OCI-LY3 (cell line): Measurements from ENCODE around the gene CSNK2A2.

ENCODE experiments used
- H2AFZ ChIP-seq: fragments of 200-600, 300-600 bp; shearing (Covaris generic); 2 replicates; pipeline ENCODE4 v1.6.0; 2014; ENCODE audit warnings: antibody characterized with exemption, low read depth, low read length
- H3K27ac ChIP-seq: fragments of 200-600, 300-600 bp; sonication (generic); 2 replicates; pipeline ENCODE4 v1.5.1; 2014; ENCODE audit warnings: mild to moderate bottlenecking, low read length, moderate library complexity, mixed read lengths
- H3K27me3 ChIP-seq: fragments of 200-600, 300-600 bp; sonication (generic); 2 replicates; pipeline ENCODE4 v1.6.1; 2014; ENCODE audit warnings: low read depth, low read length, mixed read lengths
- H3K36me3 ChIP-seq: fragments of 200-600, 300-600 bp; sonication (generic); replicated peaks from 2 replicates; pipeline ENCODE3; 2014; ENCODE audit warnings: low read depth, low read length, mixed read lengths
- H3K4me1 ChIP-seq: fragments of 300-600, 200-600 bp; sonication (generic); 2 replicates; pipeline ENCODE4 v1.6.1; 2014; ENCODE audit warnings: low read length, mixed read lengths
- H3K4me2 ChIP-seq: fragments of 200-600, 300-600 bp; sonication (generic); 2 replicates; pipeline ENCODE4 v1.6.1; 2014; ENCODE audit warnings: low read length, mixed read lengths
- H3K4me3 ChIP-seq: fragments of 300-600, 200-600 bp; sonication (generic); 2 replicates; pipeline ENCODE4 v1.5.1; 2014; ENCODE audit warnings: antibody characterized with exemption, mild to moderate bottlenecking, low read length, moderate library complexity
- H3K79me2 ChIP-seq: fragments of 300-600, 200-600 bp; shearing (Covaris generic); 2 replicates; pipeline ENCODE4 v1.6.1; 2014; ENCODE audit warnings: mild to moderate bottlenecking, low read length, mixed read lengths
- H3K9ac ChIP-seq: fragments of 300-600, 200-600 bp; shearing (Covaris generic); 2 replicates; pipeline ENCODE4 v1.6.0; 2014; ENCODE audit warnings: mild to moderate bottlenecking, low read length, moderate library complexity
- H3K9me3 ChIP-seq: fragments of 200-600, 300-600 bp; shearing (Covaris generic); 2 replicates; pipeline ENCODE4 v1.6.1; 2014; ENCODE audit warnings: low read length, mixed read lengths; ENCODE audit not compliant: insufficient read depth
- H4K20me1 ChIP-seq: fragments of 200-600, 300-600 bp; sonication (generic); 2 replicates; pipeline ENCODE4 v1.6.1; 2016; ENCODE audit warnings: low read length, mixed read lengths; ENCODE audit not compliant: insufficient read depth
- EZH2phosphoT487 ChIP-seq: fragments of 200-600 bp; shearing (Covaris generic); IDR thresholded peaks from 2 replicates; pipeline ENCODE4 v1.6.1; 2018; ENCODE audit warnings: antibody characterized with exemption, mixed run types, low read depth
- TF ChIP-seq, protein P1 (sequence below): fragments of 200-600, 300-600 bp; sonication (generic); IDR thresholded peaks from 2 replicates; pipeline ENCODE4 v1.5.1; 2014; ENCODE audit warnings: antibody characterized with exemption, low read length, low read depth

CSNK2A2 gene

DNA sequence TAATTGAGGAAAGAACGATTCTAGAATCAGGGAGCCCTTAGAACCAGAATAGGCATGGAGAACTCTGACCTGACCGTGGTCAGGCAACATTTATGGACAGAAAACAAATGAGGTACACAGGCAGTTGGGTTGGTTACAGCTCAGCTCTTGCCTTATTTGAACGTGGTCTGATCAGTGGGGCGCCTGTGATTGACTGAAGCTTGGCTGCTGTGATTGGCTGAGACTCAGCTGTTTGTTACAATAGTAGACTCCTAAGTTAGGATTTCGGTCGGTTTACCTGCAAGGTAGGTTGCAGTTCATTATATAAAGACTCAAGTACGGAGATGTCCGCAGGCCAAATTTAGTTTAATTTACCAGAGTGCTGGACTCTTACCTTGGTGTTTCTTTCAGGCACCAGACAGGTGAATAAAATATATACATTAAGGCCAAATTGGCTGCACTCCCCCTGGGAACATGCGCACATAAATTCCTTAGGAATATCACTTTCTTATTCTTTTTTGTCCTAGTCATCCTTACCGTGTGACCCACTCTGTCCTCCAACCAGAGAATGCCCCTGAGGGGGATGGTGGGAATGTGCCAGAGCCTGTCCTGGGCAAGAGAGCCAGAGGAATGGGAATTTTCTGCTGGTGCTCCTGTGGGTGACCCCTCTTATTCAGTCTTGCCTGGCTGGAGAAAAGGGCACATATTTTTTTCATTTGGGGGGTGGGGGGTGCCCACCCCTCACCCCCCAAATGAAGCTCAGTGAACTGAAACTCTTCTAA, 7.5 kb upstream of the CSNK2A2 start:
- H3K4me1 ChIP-seq: no peaks in the 10 kb centered on the region
- H3K9me3 ChIP-seq: no peaks in the 10 kb centered on the region
- no peak overlapping the region for H3K9ac ChIP-seq
- no peak overlapping the region for H3K27ac ChIP-seq
- no peak overlapping the region for H2AFZ ChIP-seq
- no peak overlapping the region for H3K4me3 ChIP-seq
- no peak overlapping the region for H3K4me2 ChIP-seq
- H3K79me2 ChIP-seq: no peaks in the 10 kb centered on the region
- TF ChIP-seq EZH2phosphoT487: no peak
- TF ChIP-seq, protein P1, sequence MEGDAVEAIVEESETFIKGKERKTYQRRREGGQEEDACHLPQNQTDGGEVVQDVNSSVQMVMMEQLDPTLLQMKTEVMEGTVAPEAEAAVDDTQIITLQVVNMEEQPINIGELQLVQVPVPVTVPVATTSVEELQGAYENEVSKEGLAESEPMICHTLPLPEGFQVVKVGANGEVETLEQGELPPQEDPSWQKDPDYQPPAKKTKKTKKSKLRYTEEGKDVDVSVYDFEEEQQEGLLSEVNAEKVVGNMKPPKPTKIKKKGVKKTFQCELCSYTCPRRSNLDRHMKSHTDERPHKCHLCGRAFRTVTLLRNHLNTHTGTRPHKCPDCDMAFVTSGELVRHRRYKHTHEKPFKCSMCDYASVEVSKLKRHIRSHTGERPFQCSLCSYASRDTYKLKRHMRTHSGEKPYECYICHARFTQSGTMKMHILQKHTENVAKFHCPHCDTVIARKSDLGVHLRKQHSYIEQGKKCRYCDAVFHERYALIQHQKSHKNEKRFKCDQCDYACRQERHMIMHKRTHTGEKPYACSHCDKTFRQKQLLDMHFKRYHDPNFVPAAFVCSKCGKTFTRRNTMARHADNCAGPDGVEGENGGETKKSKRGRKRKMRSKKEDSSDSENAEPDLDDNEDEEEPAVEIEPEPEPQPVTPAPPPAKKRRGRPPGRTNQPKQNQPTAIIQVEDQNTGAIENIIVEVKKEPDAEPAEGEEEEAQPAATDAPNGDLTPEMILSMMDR: no peak
- no peaks in the 10 kb centered on the region for H4K20me1 ChIP-seq
- H3K27me3 ChIP-seq: no peaks in the 10 kb centered on the region
- H3K36me3 ChIP-seq: no peaks in the 10 kb centered on the region

DNA sequence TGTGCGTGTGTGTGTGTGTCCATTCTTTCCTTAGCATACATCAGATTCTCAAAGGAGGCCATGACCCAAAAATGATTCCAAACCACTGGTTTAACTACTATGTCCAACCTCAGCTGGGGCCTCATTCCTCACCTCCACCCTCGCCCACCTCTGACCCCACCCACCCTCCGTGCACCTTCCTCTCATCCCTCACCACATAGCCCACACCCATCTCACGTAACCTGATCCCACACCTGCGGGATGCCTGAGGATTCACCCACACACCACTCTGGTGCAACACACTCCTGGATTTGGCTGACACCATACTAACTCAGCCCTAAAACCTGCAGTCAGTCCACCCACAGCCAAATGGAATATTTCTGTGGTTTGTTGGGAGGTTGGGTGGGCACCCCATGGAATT, 3.3 kb upstream of the CSNK2A2 start:
- Histone ChIP-seq H3K27me3 (no peaks in the 10 kb centered on the region), H4K20me1 (no peaks in the 10 kb centered on the region), H3K27ac (no peak overlapping the region), H3K4me3 (no peak overlapping the region), H2AFZ (no peak overlapping the region), H3K4me2 (no peak overlapping the region), H3K9ac (no peak overlapping the region), H3K36me3 (peaks cover 3% of the 10 kb centered on the region), H3K79me2 (peaks cover 15% of the 10 kb centered on the region), H3K9me3 (no peaks in the 10 kb centered on the region), H3K4me1 (peaks cover 16% of the 10 kb centered on the region)
- TF ChIP-seq, protein P1: no peak
- no peak for TF ChIP-seq EZH2phosphoT487

DNA sequence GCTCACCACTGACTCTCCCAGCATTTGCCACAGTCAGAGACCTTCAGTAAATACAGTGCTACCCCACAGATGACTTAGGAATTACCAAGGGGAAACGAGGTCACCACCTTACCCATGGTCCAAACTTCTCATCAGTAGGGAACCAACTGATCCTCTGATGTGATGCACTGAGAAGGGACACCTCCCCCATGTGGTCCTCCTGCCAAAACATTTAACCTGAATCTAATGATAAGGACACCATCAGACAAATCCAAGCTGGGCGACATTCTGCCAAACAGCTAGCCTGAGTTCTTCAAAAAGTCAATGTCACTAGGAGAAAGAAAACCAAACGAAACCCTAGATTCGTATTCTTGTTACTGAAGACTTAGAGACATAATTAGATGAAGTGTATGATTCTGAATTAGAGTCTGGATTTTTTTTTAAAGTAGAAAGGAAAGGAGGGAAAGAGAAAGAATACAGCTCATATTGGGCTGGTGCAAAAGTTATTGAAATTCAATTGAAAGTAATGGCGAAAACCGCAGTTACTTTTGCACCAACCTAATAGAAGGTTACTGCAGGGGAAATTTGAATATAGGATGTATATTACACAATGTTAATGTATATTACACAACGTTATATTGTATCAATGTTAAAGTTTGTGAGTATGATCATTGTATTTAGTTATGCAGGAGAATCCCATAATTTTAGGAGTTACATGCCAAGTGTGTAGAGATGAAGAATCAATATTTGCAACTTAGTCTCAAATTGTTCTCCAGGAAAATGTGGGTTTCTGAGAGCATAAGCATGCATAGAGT, 2.3 kb upstream of the CSNK2A2 start:
- no peak for TF ChIP-seq EZH2phosphoT487
- TF ChIP-seq, protein P1: no peak

GRCh38 chr16:58198803-58199411, 1.0 kb upstream of the CSNK2A2 start:
- TF ChIP-seq EZH2phosphoT487: no peak
- TF ChIP-seq, protein P1: no peak
- peak overlapping the region; percentile 93 for H3K4me3 ChIP-seq
- peak overlapping the region; percentile 100 for H3K4me2 ChIP-seq
- peaks cover 25% of the 10 kb centered on the region for H3K36me3 ChIP-seq
- H3K9me3 ChIP-seq: no peaks in the 10 kb centered on the region
- peak overlapping the region; percentile 62; the same call in 1 of the 2 replicates for H3K27ac ChIP-seq
- H4K20me1 ChIP-seq: no peaks in the 10 kb centered on the region; the same call in 1 of the 2 replicates
- peaks cover 37% of the 10 kb centered on the region for H3K79me2 ChIP-seq
- H3K27me3 ChIP-seq: no peaks in the 10 kb centered on the region
- 0 out of 2 replicates have a peak overlapping the region, but pooled peaks have one; percentile 83 for H2AFZ ChIP-seq
- peak overlapping the region; percentile 99 for H3K9ac ChIP-seq
- H3K4me1 ChIP-seq: peaks cover 38% of the 10 kb centered on the region

More for the DNA sequence above, 2.3 kb upstream of the CSNK2A2 start:
- Histone ChIP-seq H3K4me2 (no peak overlapping the region), H3K27me3 (no peaks in the 10 kb centered on the region), H2AFZ (no peak overlapping the region), H3K9ac (no peak overlapping the region), H3K27ac (no peak overlapping the region), H3K36me3 (peaks cover 12% of the 10 kb centered on the region), H3K4me1 (peaks cover 25% of the 10 kb centered on the region), H3K4me3 (no peak overlapping the region), H3K79me2 (peaks cover 24% of the 10 kb centered on the region), H4K20me1 (no peaks in the 10 kb centered on the region), H3K9me3 (no peaks in the 10 kb centered on the region)
